Measurements from ENCODE around the gene IFITM1.
"Not testable (repeated sequence)": the region's sequence is repeated elsewhere in the genome, so short reads cannot be mapped to it uniquely, and the experiment has no call there.

The IFITM1 gene

DNA sequence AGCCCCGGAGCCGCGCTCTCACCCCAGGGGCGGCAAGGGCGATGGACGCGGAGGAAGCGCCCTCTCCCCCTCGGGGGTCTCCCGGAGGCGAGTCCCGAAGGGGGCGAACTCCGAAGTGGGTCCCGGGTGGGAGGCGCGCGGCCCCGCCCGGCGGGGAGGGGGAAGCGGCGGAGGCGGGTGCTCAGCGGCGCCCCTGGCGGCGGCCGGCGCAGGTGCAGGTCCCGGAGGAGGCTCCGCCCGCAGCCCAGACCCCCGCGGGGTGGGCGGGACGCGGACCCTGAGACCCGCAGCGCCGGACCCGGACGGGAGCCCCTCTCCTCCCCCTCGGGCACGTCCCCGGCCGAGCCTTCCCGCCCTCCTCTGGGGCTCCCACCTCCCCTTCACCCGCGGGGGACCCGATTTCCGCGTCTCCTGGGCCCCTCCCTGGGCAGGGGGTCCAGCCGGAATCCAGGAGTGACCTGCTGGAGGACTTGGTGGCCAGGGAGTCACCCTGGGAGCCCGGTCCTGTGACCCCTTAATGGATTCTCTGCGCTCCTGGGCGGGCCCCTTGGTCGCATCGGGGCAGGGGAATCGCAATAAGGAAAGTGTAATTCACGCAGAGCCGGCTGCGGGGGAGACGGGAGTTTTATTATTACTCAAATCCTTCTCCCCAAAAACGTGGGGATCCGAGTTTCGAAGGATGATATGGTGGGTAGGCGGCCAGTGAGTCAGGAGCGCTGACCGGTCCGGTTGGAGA lies 2.7 kb upstream of the IFITM1 start:
- DNase-seq = not testable (repeated sequence)

DNA sequence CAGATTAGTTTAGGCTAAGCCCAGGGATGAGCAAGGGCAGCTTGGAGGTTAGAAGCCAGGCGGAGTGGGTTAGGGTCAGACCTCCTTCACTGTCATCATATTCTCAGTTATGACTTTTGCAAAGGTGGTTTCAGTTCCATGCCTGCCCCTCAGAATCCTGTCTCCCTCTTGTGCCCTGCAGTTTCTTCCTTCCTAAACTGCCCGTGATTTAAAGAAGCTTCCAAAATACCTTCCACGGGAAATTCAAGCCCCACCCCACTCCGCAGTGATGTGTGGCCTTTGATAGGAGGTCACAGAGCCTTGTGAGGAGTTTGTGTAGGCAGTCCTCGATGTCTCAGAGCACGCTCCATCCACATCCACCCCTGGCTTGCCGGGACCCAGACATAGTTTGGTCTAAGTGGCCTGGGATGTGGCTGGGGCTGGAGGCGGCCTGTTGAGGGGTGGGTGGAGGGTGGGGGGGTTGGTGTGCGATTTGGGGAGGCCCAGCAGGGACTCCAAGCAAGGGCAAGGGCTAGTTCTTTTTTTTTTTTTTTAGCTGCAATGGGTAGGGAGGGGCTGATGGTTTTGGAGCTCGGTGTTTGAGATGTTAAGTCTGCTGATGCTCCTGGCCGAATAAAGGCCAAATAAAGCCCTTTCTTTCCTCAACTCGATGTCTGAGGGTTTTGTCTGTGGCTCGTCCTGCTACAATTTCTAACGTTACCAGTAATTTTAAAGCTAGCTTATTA lies 1.6 kb upstream of the IFITM1 start:
- no peak for DNase-seq

DNA sequence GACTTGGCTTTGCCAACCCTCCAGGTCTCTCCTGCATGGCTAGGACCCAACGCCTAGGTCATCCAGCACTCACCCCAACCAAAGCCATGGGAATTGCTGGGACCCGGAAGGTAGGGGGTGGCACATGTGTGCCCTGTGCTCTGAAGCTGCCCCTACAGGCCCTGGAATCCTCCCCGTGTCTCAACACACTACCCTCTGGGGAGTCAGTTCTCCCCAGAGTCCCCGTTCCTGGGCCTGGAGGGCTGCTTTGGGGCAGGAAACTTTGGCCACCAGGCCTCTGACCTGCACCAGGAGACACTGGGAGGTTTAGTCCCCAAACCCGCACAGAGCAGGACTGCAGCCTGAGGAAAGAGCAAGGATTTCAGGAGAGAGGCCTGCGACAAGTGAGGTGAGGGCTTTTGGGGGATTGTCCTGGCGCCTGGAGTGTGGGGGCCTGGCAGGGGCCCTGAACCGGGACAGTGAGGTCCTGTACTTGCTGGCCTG lies 495 bp upstream of the IFITM1 start:
- no peak for DNase-seq

DNA sequence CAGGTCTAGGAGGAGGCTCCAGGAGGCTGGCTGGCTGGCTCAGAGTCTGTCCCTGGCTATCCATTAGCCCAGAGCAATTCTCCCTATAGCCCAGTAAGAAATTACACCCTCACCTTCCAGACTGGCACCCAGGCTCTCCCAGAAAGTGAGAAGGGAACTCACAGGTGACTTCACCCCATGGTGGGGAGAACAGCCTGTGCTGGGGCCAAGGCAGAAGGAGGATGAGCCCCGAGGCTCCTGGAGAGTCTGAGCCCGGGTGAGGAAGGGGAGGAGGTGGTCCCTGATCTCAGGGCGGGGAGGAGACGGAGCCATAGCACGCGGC lies 675 bp downstream of the IFITM1 start:
- not testable (repeated sequence) for DNase-seq

DNA sequence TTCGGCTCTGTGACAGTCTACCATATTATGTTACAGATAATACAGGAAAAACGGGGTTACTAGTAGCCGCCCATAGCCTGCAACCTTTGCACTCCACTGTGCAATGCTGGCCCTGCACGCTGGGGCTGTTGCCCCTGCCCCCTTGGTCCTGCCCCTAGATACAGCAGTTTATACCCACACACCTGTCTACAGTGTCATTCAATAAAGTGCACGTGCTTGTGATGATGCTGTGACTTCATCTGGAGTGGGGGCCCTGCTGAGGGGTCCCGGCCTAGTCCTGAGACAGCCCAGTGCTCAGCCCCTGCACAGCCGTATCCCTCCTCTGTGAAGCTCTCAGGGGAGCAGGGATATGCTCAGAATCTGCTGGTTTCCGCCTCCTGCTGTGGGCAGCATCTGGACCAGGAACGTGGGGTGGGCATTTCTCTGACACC lies 1.2 kb downstream of the IFITM1 start:
- no peak for DNase-seq

DNA sequence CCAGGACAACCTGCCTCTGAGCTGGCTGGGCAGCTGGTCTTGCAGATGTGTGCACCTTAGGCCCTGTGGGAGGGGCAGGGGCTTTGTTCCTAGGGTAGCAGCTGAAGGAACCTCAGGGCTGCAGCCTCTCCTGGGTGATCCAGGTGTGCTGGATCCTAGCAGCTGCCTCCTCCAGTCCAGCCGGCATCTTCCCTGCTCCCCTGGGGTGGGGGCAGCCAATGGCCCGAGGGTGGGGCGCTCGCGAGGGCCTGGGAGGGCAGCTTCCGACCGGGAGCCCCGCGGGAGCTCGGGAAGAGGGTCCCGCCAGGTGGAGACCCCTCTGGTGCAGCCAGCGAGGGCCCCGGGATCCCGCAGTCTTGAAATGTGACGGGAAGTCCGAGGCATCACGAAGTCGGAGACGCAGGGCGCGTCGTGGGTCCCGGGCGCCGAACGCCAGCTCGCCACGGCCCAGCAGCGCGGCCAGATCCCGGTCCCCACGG lies 1.7 kb downstream of the IFITM1 start:
- DNase-seq = no peak

DNA sequence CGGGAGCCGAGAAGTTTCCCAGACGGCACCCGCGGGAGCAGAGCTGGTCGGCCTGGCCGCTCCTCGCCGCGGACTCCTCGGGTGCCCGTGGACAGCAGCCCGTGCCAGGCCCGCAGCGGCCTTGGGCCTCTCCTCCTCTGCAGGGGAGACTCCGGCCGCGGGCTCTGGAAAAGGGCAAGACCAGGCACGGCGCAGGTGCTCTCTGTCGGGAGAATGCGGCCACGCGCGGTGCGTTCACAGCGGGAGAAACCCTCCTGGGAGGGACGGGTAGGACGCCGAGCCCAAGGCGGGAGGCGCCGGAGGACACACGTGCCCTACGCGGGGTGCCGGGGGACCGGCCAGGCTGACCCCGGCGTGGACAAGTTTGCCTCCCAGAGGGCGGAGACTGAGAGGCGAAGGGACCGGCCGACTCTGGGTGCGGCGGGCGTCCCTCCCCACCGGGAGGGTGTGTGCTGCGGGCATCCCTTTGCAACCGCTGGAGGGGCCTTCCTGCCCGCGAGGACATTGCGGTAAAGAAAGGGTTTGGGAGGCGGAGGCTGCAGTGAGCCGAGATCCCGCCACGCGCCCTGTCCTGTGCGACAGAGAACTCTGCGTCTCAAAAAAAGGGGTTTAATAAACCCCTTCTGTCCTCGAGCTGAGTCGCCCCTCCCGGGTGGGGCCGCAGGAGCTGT lies 2.3 kb downstream of the IFITM1 start:
- DNase-seq = no peak

DNA sequence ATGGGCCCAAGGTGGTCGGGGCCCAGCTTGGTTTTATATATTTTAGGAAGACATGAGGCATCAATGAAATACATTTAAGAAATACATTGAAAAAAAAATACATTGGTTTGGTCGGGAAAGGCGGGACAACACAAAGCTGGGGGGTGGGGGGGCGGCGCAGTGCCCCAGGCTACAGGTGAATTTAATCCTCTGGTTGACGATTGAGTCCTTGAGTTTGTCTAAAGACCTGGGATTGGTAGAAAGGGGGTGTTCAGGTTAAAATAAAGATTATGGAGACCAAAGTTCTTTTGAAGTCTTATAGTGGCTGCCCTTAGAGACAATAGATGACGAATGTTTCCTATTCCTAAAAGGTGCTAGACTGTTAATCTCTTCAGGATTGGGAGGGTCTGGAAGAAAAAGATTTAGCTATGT lies 3.1 kb downstream of the IFITM1 start:
- DNase-seq = no peak

DNA sequence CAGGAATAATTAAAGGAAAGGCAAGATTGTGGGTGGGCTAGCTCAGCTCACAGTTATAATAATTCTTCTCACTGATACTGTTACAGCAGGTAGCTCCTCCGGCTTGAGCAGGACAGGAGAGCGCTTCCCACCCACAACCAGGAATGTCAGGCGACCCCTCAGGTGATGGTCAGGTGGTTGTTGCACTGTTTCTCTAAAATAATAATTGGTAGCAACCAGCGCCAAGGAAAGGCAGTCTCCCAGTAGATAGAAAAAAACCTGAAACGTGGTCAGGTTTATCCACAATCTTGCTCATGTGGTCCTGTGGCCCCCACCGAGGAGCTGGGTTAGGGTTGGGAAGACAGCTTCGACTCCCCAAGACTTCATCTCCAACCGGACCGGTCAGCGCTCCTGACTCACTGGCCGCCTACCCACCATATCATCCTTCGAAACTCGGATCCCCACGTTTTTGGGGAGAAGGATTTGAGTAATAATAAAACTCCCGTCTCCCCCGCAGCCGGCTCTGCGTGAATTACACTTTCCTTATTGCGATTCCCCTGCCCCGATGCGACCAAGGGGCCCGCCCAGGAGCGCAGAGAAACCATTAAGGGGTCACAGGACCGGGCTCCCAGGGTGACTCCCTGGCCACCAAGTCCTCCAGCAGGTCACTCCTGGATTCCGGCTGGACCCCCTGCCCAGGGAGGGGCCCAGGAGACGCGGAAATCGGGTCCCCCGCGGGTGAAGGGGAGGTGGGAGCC lies 4.0 kb downstream of the IFITM1 start:
- DNase-seq = not testable (repeated sequence)

DNA sequence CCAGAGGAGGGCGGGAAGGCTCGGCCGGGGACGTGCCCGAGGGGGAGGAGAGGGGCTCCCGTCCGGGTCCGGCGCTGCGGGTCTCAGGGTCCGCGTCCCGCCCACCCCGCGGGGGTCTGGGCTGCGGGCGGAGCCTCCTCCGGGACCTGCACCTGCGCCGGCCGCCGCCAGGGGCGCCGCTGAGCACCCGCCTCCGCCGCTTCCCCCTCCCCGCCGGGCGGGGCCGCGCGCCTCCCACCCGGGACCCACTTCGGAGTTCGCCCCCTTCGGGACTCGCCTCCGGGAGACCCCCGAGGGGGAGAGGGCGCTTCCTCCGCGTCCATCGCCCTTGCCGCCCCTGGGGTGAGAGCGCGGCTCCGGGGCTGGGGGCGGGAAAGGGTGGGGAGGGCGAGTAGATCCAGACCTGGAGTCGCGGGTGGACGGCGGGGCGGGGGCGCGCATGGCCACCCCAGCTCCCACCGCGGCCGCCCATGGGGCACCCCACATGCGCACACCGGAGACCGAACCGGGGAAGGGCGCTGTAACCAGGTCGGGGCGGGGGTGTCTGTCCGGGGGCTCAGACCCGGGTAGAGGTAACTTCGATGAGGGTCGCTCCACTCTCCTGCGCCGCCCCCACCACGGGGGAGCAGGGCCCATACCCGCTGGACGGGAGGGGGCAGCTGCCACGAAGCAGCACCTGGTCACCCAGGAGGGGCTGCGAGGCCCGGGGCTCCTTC lies 4.7 kb downstream of the IFITM1 start:
- not testable (repeated sequence) for DNase-seq

DNA sequence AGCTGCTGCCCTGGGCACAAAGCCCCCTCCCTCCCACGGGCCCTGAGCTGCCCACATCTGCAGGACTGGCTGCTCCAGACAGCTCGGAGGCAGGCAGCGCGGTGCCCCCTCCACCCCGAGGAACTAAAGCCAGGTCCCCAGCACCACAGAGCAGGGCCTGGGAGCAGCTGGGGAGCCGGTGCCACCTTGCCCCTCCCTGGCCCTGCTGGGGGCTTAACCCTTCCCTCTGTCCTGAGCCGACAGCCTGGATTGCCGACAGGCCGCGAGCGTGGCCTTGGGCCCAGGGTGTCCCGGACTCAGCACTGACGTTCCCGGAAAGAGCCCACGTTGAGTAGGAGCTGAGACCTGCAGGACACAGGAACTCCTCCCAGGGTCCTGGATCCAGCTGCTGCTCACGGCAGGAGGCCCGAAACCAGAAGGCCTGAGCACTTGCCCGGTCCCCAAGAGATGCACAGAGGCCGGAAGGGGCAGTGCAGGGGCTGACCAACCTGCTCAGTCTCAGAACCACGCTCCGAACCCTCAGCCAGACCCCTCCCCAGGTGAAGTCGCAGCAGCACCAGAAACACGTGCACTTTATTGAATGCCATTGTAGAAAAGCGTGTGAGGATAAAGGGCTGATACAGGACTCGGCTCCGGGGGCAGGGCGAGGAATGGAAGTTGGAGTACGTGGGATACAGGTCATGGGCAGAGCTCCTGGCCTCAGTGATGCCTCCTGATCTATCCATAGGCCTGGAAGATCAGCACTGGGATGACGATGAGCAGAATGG lies 5.5 kb downstream of the IFITM1 start:
- not testable (repeated sequence) for DNase-seq

DNA sequence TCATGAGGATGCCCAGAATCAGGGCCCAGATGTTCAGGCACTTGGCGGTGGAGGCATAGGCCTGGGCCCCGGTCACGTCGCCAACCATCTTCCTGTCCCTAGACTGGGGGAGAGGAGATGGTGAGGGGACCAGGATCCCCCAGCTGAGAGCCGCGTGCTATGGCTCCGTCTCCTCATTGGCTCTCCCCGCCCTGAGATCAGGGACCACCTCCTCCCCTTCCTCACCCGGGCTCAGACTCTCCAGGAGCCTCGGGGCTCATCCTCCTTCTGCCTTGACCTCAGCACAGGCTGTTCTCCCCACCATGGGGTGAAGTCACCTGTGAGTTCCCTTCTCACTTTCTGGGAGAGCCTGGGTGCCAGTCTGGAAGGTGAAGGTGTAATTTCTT lies 6.0 kb downstream of the IFITM1 start:
- DNase-seq = not testable (repeated sequence)

DNA sequence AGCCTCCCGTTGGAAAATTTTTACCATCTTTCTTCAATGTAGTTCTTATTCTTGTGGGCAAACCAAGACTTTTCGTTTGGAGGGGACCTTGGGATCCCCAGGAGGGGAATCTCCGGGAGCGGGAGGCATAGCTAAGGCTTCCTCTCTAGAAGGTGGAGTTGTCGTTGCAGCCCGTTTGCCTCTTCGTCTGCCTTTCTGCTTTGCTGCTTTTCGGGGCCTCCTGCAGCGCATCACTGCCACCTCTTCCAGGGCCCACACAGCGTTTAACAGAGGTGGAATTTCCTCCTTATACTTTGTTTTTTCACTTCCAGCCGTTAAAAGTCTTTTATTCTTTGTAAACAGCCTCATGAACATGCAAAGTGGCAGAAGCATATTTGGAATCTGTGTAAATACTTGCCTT lies 10.3 kb downstream of the IFITM1 start:
- DNase-seq = no peak

DNA sequence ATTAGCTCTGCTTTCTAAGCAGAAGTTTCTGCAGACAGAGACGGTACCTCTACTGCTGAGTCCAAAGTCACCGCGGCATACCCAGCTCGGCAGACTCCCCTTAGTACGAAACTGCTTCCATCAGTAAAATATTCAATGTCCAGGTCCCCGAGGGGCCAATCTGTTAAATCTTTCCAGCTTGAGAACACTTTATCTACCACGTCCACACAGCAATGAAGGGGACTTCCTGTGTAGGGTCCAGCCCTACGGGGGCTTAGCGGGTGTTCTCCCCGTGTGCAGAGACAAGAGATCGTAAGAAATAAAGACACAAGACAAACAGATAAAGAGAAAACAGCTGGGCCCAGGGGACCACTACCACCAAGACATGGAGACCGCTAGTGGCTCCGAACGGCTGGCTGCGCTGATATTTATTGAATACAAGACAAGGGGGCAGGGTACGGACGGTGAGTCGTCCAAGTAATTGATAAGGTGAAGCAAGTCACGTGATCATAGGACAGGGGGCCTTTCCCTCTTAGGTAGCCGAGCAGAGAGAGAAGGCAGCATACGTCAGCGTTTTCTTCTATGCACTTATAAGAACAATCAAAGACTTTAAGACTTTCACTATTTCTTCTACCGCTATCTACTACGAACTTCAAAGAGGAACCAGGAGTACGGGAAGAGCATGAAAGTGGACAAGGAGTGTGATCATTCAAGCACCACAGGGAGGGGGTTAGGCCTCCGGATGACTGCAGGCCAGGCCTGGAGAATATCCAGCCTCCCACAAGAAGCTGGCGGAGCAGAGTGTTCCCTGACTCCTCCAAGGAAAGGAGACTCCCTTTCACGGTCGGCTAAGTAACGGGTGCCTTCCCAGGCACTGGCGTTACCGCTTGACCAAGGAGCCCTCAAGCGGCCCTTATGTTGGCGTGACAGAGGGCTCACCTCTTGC lies 11.0 kb downstream of the IFITM1 start:
- not testable (repeated sequence) for DNase-seq

DNA sequence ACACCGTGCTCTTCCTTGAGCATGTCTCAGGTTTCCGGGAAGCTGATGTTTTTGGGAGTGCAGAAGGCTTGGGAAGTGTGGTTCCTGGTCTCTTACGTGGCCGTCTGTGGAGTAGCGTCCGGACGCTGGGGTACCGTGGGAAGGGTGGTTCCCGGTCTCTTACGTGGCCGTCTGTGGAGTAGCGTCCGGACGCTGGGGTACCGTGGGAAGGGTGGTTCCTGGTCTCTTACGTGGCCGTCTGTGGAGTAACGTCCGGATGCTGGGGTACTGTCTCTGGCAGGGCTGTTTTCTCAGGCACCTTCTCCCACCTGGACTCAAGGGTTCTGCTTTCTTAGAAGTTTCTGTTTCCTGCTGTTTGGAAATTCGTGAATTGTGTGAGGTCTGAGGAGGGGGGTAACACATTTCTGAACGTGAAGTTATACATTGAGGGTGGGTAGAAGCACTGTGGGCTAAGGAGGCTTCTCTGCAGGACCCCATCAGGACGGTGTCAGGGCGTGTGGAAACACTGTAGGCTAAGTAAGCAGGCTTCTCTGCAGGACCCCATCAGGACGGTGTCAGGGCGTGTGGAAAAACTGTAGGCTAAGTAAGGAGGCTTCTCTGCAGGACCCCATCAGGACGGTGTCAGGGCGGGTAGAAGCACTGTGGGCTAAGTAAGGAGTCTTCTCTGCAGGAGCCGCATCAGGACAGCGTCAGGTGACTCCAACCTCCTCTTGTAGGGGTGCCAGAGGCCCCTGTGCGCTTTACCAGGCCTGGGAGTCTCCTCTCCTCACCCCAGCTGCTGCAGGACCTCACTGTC lies 12.2 kb downstream of the IFITM1 start:
- DNase-seq = no peak

DNA sequence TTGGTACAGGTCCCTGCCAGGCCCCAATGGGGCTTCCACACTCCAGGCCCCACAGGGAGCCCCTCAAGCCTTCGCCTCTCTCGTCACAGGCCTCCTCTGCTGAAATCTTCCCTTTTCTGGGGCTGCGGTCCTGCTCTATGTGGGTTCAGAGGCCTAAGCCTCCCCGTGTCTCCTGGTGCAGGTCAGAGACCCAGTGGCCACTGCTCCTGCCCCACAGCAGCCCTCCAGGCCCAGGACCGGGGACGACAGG lies 12.7 kb downstream of the IFITM1 start:
- no peak for DNase-seq

DNA sequence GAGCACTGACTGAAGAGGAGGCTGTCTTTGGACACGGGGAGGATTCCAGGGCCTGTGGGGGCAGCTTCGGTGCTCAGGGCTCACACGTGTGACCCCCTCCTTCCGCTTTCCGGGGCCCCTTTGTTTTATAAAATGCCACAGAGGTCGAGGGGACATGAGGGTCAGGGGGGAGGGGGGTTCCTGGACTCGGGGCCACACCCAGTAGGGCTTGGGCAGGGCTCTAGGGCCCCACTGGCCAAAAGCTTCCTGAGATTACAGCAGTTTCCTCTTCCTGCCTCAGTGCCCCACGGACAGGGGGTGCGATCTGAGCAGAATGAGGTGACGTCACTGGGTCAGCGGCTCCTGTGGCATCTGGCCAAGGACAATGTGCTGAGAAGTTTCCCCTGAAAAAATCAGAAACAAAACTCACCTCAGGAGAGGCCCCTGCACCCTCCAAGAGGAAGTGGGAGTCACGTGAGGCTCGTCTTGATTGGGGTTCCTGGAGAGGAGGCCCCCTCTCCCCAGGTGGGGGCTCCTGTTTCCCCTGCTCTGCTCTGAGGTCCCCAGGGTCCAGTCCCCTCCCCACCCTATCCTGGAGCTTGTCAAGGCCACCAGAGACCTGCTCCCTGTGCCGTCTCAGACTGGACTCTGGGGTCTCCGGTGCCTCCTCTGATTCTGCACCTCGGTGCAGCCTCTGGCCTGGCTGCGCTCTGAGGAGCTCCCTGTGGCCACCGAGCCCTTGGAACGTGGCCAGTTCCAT lies 13.2 kb downstream of the IFITM1 start:
- peak; percentile 88 for DNase-seq

DNA sequence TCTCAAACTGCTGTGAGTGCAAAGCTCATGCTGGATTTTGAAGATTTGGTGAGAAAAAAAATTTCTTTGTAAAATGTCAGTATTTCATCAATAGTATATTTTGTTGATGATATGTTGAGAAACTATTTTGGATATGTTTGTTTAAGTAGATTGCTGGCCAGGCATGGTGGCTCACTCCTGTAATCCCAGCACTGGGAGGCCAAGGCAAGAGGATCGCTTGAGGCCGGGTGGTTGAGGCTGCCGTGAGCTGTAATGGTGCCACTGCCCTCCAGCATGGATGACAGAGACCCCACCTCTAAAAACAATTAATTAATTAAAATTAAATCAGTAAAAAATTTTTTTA lies 13.7 kb downstream of the IFITM1 start:
- no peak for DNase-seq

DNA sequence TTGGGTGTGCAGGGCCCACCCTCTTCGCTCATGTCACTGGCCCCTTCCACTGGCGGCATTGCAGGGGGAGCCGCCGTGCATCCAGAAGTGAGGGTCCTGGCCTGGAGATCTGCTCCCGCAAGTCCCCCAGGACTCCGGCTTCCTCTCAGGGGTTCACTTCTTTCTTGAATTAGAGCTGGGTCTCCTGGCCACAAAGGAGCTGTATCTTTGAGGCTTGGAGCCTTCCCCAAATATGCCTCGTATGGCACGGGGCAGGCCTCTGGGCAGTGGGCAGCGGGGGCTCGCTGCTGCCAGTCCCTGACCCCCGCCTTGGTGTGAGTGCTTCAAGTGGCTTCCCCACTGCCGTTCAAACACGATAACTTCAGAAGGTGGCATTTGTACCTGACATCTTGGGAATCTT lies 14.2 kb downstream of the IFITM1 start:
- no peak for DNase-seq
